ENCODE measurements around the gene HMBS.

The HMBS gene

GRCh38 chr11:119067371-119068222, 17.1 kb upstream of the HMBS start, which contains the start of gene VPS11:
VPS11 (plus strand) TSS chr11:119067818; CDS start chr11:119067824, 6 bp downstream.
- no peak for TF ChIP-seq CTCF (conservative IDR thresholded peaks at IDR 0.05; ENCODE audit: control insufficient read depth, insufficient read depth, low read depth, low read length)
- peak; percentile 94 for DNase-seq (ENCODE audit: low read depth)
- H3K4me3 ChIP-seq (ENCODE audit: control insufficient read depth, low read depth, low read length), result peak within 1 kb of the TSS; percentile 98

- TF ChIP-seq CTCF (conservative IDR thresholded peaks at IDR 0.05; ENCODE audit: control insufficient read depth, insufficient read depth, low read depth, low read length), result no peak
- no peak for DNase-seq (ENCODE audit: low read depth)
- H3K4me3 ChIP-seq (ENCODE audit: control insufficient read depth, low read depth, low read length), result no peak overlapping the region
Observed at GRCh38 chr11:119077839-119078238, 6.8 kb upstream of the HMBS start.

GRCh38 chr11:119078675-119079420, 5.8 kb upstream of the HMBS start:
- H3K4me3 ChIP-seq (ENCODE audit: control insufficient read depth, low read depth, low read length), result no peak overlapping the region
- TF ChIP-seq CTCF (conservative IDR thresholded peaks at IDR 0.05; ENCODE audit: control insufficient read depth, insufficient read depth, low read depth, low read length), result no peak
- DNase-seq (ENCODE audit: low read depth), result no peak

- TF ChIP-seq CTCF (conservative IDR thresholded peaks at IDR 0.05; ENCODE audit: control insufficient read depth, insufficient read depth, low read depth, low read length), result no peak
- DNase-seq (ENCODE audit: low read depth), result peak; percentile 34
- no peak overlapping the region for H3K4me3 ChIP-seq (ENCODE audit: control insufficient read depth, low read depth, low read length)
Observed at GRCh38 chr11:119081682-119082260, 2.9 kb upstream of the HMBS start.

GRCh38 chr11:119085437-119085847, 761 bp downstream of the HMBS start:
- TF ChIP-seq CTCF (conservative IDR thresholded peaks at IDR 0.05; ENCODE audit: control insufficient read depth, insufficient read depth, low read depth, low read length), result no peak
- DNase-seq (ENCODE audit: low read depth), result no peak

GRCh38 chr11:119087123-119087522, 2.4 kb downstream of the HMBS start:
- TF ChIP-seq CTCF (conservative IDR thresholded peaks at IDR 0.05; ENCODE audit: control insufficient read depth, insufficient read depth, low read depth, low read length), result no peak
- no peak for DNase-seq (ENCODE audit: low read depth)
- no peak overlapping the region for H3K4me3 ChIP-seq (ENCODE audit: control insufficient read depth, low read depth, low read length)

More at GRCh38 chr11:119085437-119085847, 761 bp downstream of the HMBS start:
- peak overlapping the region; percentile 75 for H3K4me3 ChIP-seq (ENCODE audit: control insufficient read depth, low read depth, low read length)
